Keratinocyte (primary cell): ENCODE measurements around the gene LZTS2. TPM values are rescaled to one million over a fixed set of nuclear protein-coding genes. Genes with fewer than 3 reads are reported as not detected.

Source experiments
- DNase-seq: peaks from one replicate; pipeline ENCODE4 v3.0.0-alpha.2; 2011; ENCODE audit warnings: low read depth, missing footprints, low spot score
- FAIRE-seq: peaks from 2 replicates; lab custom pipeline; 2011; peaks lifted over from hg19 to GRCh38; lab: Jason Lieb, UNC
- H2AFZ ChIP-seq: 2 replicates; pipeline ENCODE4 v1.6.0; 2012; ENCODE audit warnings: low read length, control low read depth, inconsistent platforms; ENCODE audit not compliant: control insufficient read depth
- H3K27ac ChIP-seq: 2 replicates; pipeline ENCODE4 v1.5.1; 2011; ENCODE audit warnings: low read length; ENCODE audit not compliant: control insufficient read depth, insufficient read depth
- H3K27me3 ChIP-seq: 3 replicates; pipeline ENCODE4 v1.6.0; 2011; ENCODE audit warnings: low read length; ENCODE audit not compliant: control insufficient read depth, insufficient read depth; ENCODE audit errors: extremely low read depth
- H3K36me3 ChIP-seq, 2 experiments: 2 replicates in 1 of 2; 3 replicates in 1 of 2; pipeline ENCODE4 v1.5.1; 2011; ENCODE audit warnings: low read length in 2 of 2, mild to moderate bottlenecking in 1 of 2; ENCODE audit not compliant: control insufficient read depth in 2 of 2, insufficient read depth in 2 of 2; ENCODE audit errors: extremely low read depth in 1 of 2
- H3K4me1 ChIP-seq: 3 replicates; pipeline ENCODE4 v1.5.1; 2011; ENCODE audit warnings: low read length; ENCODE audit not compliant: control insufficient read depth, insufficient read depth; ENCODE audit errors: extremely low read depth
- H3K4me2 ChIP-seq: 3 replicates; pipeline ENCODE4 v1.6.0; 2011; ENCODE audit warnings: low read depth, low read length; ENCODE audit not compliant: control insufficient read depth, insufficient read depth; ENCODE audit errors: extremely low read depth
- H3K4me3 ChIP-seq, 3 experiments: fragments of 200-600 bp in 1 of 3; sonication (generic) in 1 of 3; 2 replicates in 2 of 3; 3 replicates in 1 of 3; pipeline ENCODE4 v1.5.1; 2011 to 2016; ENCODE audit warnings: low read length in 3 of 3, mild to moderate bottlenecking in 3 of 3, control low read depth in 2 of 3, inconsistent platforms in 1 of 3, low read depth in 1 of 3, mixed read lengths in 1 of 3, mixed run types in 1 of 3, moderate library complexity in 1 of 3; ENCODE audit not compliant: control insufficient read depth in 2 of 3, insufficient read depth in 2 of 3; ENCODE audit errors: extremely low read depth in 1 of 3
- H3K79me2 ChIP-seq: 2 replicates; pipeline ENCODE4 v1.6.0; 2012; ENCODE audit warnings: low read length; ENCODE audit not compliant: control insufficient read depth, insufficient read depth
- H3K9ac ChIP-seq: 3 replicates; pipeline ENCODE4 v1.6.0; 2011; ENCODE audit warnings: low read length; ENCODE audit not compliant: control insufficient read depth, insufficient read depth; ENCODE audit errors: extremely low read depth
- H3K9me1 ChIP-seq: 3 replicates; pipeline ENCODE4 v1.6.0; 2011; ENCODE audit warnings: low read length; ENCODE audit not compliant: control insufficient read depth, insufficient read depth; ENCODE audit errors: extremely low read depth
- H3K9me3 ChIP-seq: 2 replicates; pipeline ENCODE4 v1.5.1; 2012; ENCODE audit warnings: low read depth, low read length; ENCODE audit not compliant: control insufficient read depth
- H4K20me1 ChIP-seq: 3 replicates; pipeline ENCODE4 v1.6.0; 2011; ENCODE audit warnings: low read length; ENCODE audit not compliant: control insufficient read depth, insufficient read depth; ENCODE audit errors: extremely low read depth
- EZH2 ChIP-seq: IDR thresholded peaks from one replicate; pipeline ENCODE4 v1.6.1; 2012; ENCODE audit warnings: inconsistent platforms, mild to moderate bottlenecking, low read length, moderate library complexity
- dilution Hi-C: fragments of 300-500 bp; cut with MboI; formaldehyde crosslinking; loops from one replicate; pipeline ENCODE4 v1.7.0; 2020; ENCODE audit warnings: low sequenced_read_pairs; ENCODE audit not compliant: extremely low pct_ligation_motif_present
- polyA plus RNA-seq, 5 experiments: library from polyadenylated mRNA; depleted of rRNA in 3 of 5; stranded (reverse) in 3 of 5; stranded (forward) in 1 of 5; unstranded in 1 of 5; fragments of >200 nt; gene quantifications; 1 replicate in 1 of 5; 2 replicates in 3 of 5; 3 replicates in 1 of 5; pipeline versions ENCODE4 v1.2.1 to v1.2.3, GENCODE V29; 2011 to 2012; ENCODE audit warnings: missing spikeins in 2 of 5, low read depth in 1 of 5, low replicate concordance in 1 of 5
- TF ChIP-seq, protein P1 (sequence below), 3 experiments: IDR thresholded peaks in 1 of 3; conservative IDR thresholded peaks in 1 of 3; optimal IDR thresholded peaks in 1 of 3; 2 replicates in 2 of 3; 3 replicates in 1 of 3; pipeline versions ENCODE3 to v1.5.1; 2011; ENCODE audit warnings: low read length in 3 of 3, mild to moderate bottlenecking in 3 of 3, moderate library complexity in 2 of 3, control low read depth in 1 of 3, inconsistent platforms in 1 of 3; ENCODE audit not compliant: insufficient read depth in 2 of 3; ENCODE audit errors: extremely low read depth in 1 of 3

LZTS2 gene
- polyA plus RNA-seq, 1 donor (not counting 4 experiments of a cell fraction or from before 2014, with no cell fraction given), result 18.6 TPM

DNA sequence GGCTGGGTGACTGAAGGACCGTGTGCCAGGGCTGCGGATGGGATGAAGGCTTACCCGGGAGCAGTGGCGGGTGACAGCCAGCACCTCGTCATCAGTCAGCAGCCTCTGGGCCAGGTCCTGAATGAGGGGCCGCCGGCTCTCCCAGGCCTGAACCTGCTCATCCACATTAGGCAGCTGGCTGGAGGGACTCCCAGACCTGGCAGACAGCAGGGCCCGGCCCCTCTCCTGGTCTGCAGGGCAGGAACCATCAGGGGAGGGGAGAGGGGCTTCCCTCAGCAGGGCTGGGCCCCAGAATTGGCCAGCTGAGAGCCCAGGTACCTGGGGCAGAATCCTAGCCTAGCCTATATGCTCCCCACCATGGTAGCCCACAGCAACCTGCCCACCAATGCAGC is 16.0 kb downstream of the LZTS2 start:
- H3K27me3 ChIP-seq, result peaks cover 4% of the 10 kb centered on the region
- no peaks in the 10 kb centered on the region for H3K36me3 ChIP-seq
- dilution Hi-C loops, result no loop called here
- no peak overlapping the region for H3K4me2 ChIP-seq
- H2AFZ ChIP-seq, result no peak overlapping the region
- TF ChIP-seq EZH2, result no peak
- TF ChIP-seq, protein P1, sequence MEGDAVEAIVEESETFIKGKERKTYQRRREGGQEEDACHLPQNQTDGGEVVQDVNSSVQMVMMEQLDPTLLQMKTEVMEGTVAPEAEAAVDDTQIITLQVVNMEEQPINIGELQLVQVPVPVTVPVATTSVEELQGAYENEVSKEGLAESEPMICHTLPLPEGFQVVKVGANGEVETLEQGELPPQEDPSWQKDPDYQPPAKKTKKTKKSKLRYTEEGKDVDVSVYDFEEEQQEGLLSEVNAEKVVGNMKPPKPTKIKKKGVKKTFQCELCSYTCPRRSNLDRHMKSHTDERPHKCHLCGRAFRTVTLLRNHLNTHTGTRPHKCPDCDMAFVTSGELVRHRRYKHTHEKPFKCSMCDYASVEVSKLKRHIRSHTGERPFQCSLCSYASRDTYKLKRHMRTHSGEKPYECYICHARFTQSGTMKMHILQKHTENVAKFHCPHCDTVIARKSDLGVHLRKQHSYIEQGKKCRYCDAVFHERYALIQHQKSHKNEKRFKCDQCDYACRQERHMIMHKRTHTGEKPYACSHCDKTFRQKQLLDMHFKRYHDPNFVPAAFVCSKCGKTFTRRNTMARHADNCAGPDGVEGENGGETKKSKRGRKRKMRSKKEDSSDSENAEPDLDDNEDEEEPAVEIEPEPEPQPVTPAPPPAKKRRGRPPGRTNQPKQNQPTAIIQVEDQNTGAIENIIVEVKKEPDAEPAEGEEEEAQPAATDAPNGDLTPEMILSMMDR (optimal IDR thresholded peaks at IDR 0.05 in 1 of 3, IDR thresholded peaks at IDR 0.05 in 1 of 3, conservative IDR thresholded peaks at IDR 0.05 in 1 of 3; ENCODE audit: extremely low read depth in 1 of 3, insufficient read depth in 2 of 3, low read length in 3 of 3), result no peak
- peaks cover 2% of the 10 kb centered on the region for H4K20me1 ChIP-seq
- H3K27ac ChIP-seq, result no peak overlapping the region
- H3K9me1 ChIP-seq, result no peaks in the 10 kb centered on the region
- FAIRE-seq (no peak), DNase-seq (no peak)
- peaks cover 25% of the 10 kb centered on the region for H3K4me1 ChIP-seq
- H3K4me3 ChIP-seq, result no peak overlapping the region
- no peaks in the 10 kb centered on the region for H3K79me2 ChIP-seq
- H3K9me3 ChIP-seq, result no peaks in the 10 kb centered on the region
- no peak overlapping the region for H3K9ac ChIP-seq

DNA sequence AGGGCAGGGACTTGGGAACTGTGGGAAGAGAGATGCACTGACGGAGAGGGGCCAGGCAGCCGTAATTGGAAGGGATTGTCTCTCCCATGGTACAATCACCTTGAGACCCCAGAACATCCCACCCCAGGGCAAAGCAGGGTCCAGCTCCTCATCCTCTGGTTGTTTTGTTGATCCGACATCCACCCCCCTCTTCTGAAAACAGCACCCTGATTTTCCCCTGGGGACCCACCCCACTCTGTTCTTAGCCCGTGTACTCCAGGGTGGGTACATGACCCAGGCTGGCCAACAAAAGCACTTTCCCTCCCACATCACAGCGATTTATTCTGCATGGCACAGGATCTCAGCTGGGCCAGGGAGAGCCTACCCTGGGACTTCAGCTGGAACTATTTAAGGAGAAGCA is 17.2 kb downstream of the LZTS2 start:
- H4K20me1 ChIP-seq, result peaks cover 2% of the 10 kb centered on the region
- no peak overlapping the region for H3K4me2 ChIP-seq
- no peaks in the 10 kb centered on the region for H3K9me1 ChIP-seq
- no peak overlapping the region for H3K9ac ChIP-seq
- dilution Hi-C loops, result no loop called here
- no peak overlapping the region for H3K4me3 ChIP-seq
- peaks cover 4% of the 10 kb centered on the region for H3K27me3 ChIP-seq
- no peak overlapping the region for H3K27ac ChIP-seq
- no peaks in the 10 kb centered on the region for H3K9me3 ChIP-seq
- H3K4me1 ChIP-seq, result peaks cover 25% of the 10 kb centered on the region
- FAIRE-seq (no peak), DNase-seq (no peak)
- no peaks in the 10 kb centered on the region for H3K36me3 ChIP-seq
- no peaks in the 10 kb centered on the region for H3K79me2 ChIP-seq
- TF ChIP-seq, protein P1 (optimal IDR thresholded peaks at IDR 0.05 in 1 of 3, IDR thresholded peaks at IDR 0.05 in 1 of 3, conservative IDR thresholded peaks at IDR 0.05 in 1 of 3; ENCODE audit: extremely low read depth in 1 of 3, insufficient read depth in 2 of 3, low read length in 3 of 3), result no peak
- no peak for TF ChIP-seq EZH2
- H2AFZ ChIP-seq, result no peak overlapping the region
